IPS-NIHi7 (cell line): ENCODE results near the gene IGFL2.
A peak's percentile ranks its signal among the peaks of the same experiment; 100 is the strongest.
"Not testable (repeated sequence)": the region's sequence is repeated elsewhere in the genome, so short reads cannot be mapped to it uniquely, and the experiment has no call there.

Source experiments
- DNase-seq: peaks from one replicate; pipeline ENCODE4 v3.0.0; 2012; ENCODE audit warnings: mixed read lengths; ENCODE audit errors: extremely low spot score

IGFL2 gene

GRCh38 chr19:46142294-46142693 is 5.7 kb upstream of the IGFL2 start:
- DNase-seq, result no peak

GRCh38 chr19:46144756-46145155 is 3.3 kb upstream of the IGFL2 start:
- DNase-seq, result no peak

- no peak for DNase-seq
Observed at GRCh38 chr19:46147166-46147740, 785 bp upstream of the IGFL2 start.

GRCh38 chr19:46150606-46151005 is 2.6 kb downstream of the IGFL2 start:
- no peak for DNase-seq

- no peak for DNase-seq
Observed at GRCh38 chr19:46155237-46155636, 7.2 kb downstream of the IGFL2 start.

- DNase-seq, result no peak
Observed at GRCh38 chr19:46159418-46160232, 11.6 kb downstream of the IGFL2 start.

- no peak for DNase-seq
Observed at GRCh38 chr19:46160233-46160775, 12.3 kb downstream of the IGFL2 start.

- not testable (repeated sequence) for DNase-seq
Observed at GRCh38 chr19:46161642-46162257, 13.7 kb downstream of the IGFL2 start.

GRCh38 chr19:46162731-46163130 is 14.7 kb downstream of the IGFL2 start:
- no peak for DNase-seq

- DNase-seq, result peak; percentile 38
Observed at GRCh38 chr19:46173886-46174480, 25.9 kb downstream of the IGFL2 start.

GRCh38 chr19:46176116-46176860 is 28.2 kb downstream of the IGFL2 start:
- no peak for DNase-seq

- DNase-seq, result no peak
Observed at GRCh38 chr19:46179076-46179759, 31.2 kb downstream of the IGFL2 start.

- DNase-seq, result no peak
Observed at GRCh38 chr19:46180701-46181387, 32.8 kb downstream of the IGFL2 start.

GRCh38 chr19:46181388-46181779 is 33.3 kb downstream of the IGFL2 start:
- DNase-seq, result no peak

- no peak for DNase-seq
Observed at GRCh38 chr19:46182476-46182875, 34.4 kb downstream of the IGFL2 start.

GRCh38 chr19:46184775-46185710 is 37.0 kb downstream of the IGFL2 start:
- not testable (repeated sequence) for DNase-seq

- DNase-seq, result no peak
Observed at GRCh38 chr19:46186101-46186716, 38.2 kb downstream of the IGFL2 start.

- no peak for DNase-seq
Observed at GRCh38 chr19:46186717-46187101, 38.7 kb downstream of the IGFL2 start.
